Measurements from ENCODE around the gene LRRC8C. TPM values are rescaled to one million over a fixed set of nuclear protein-coding genes. Genes with fewer than 3 reads are reported as not detected.

Gene LRRC8C
- total and polyA plus RNA-seq, 2 donors (not counting 1 experiment from before 2014, with no cell fraction given) = 3.9 to 6.8 TPM

GRCh38 chr1:89604414-89604735, 28.5 kb upstream of the LRRC8C start:
- no peaks in the 10 kb centered on the region for H3K9me3 Mint-ChIP-seq (ENCODE audit: insufficient read depth)
- H3K27ac Mint-ChIP-seq = no peak overlapping the region
- TF ChIP-seq EZH2 (IDR thresholded peaks at IDR 0.05; ENCODE audit: borderline replicate concordance, insufficient read depth, low read depth, low read length, poor library complexity, severe bottlenecking) (no peak), CTCF (IDR thresholded peaks at IDR 0.05) (no peak)
- no peak overlapping the region for H3K4me3 ChIP-seq (ENCODE audit: control extremely low read depth in 1 of 5, extremely low read depth in 1 of 5, insufficient read depth in 1 of 5, low read depth in 2 of 5, low read length in 4 of 5)
- ChIA-PET POLR2A (no interaction called here), CTCF (interaction anchor here (1.1 to 11.5 kb wide), 8 partner anchors 9 to 159 kb away, joined by 3 to 83 read pairs (median 8); no protein-coding TSS in a partner anchor)
- 100% methylated on average over 2 of the region's 3 CpGs for WGBS (ENCODE audit: insufficient coverage)
- no peak for ATAC-seq (ENCODE audit: low read depth)
- H3K4me1 ChIP-seq (ENCODE audit: control insufficient read depth in 2 of 2, insufficient read depth in 2 of 2, low read length in 2 of 2) = peaks cover 31 to 36% of the 10 kb centered on the region in 2 donors
- no peaks in the 10 kb centered on the region for H3K27me3 Mint-ChIP-seq
- no peak overlapping the region for H3K4me2 ChIP-seq (replicated peaks; ENCODE audit: low read depth, low read length, poor library complexity, severe bottlenecking)
- H3K9ac ChIP-seq (ENCODE audit: low read length) = no peak overlapping the region
- H3K36me3 ChIP-seq (replicated peaks in 1 of 2; ENCODE audit: control extremely low read depth in 1 of 2, control insufficient read depth in 1 of 2, extremely low read depth in 1 of 2, insufficient read depth in 2 of 2, low read length in 1 of 2) = no peaks in the 10 kb centered on the region
- no peaks in the 10 kb centered on the region for H3K79me2 ChIP-seq (ENCODE audit: control insufficient read depth, insufficient read depth, low read length)
- H4K20me1 ChIP-seq (ENCODE audit: control insufficient read depth, insufficient read depth, low read length, poor library complexity, severe bottlenecking) = no peaks in the 10 kb centered on the region
- intact Hi-C loops (cut with micrococcal nuclease) = no loop called here
- H3K27ac ChIP-seq (ENCODE audit: low read length in 2 of 2) = no peak overlapping the region
- no peak overlapping the region for H2AFZ ChIP-seq (ENCODE audit: insufficient read depth, low read depth, low read length, poor library complexity, severe bottlenecking)
- H3K4me3 Mint-ChIP-seq = no peak overlapping the region
- H3K9me3 ChIP-seq (ENCODE audit: control extremely low read depth in 1 of 3, control insufficient read depth in 2 of 3, insufficient read depth in 1 of 3, low read length in 2 of 3) = no peaks in the 10 kb centered on the region
- H3K27me3 ChIP-seq (replicated peaks in 1 of 4; ENCODE audit: control extremely low read depth in 1 of 4, control insufficient read depth in 3 of 4, insufficient read depth in 4 of 4, low read length in 3 of 4) = no peaks in the 10 kb centered on the region
- peaks cover 35% of the 10 kb centered on the region for H3K4me1 Mint-ChIP-seq
- DNase-seq = no peak

- POLR2A ChIA-PET = no interaction called here
- Histone ChIP-seq H3K27ac (ENCODE audit: low read length in 2 of 2) (no peak overlapping the region), H4K20me1 (ENCODE audit: control insufficient read depth, insufficient read depth, low read length, poor library complexity, severe bottlenecking) (no peaks in the 10 kb centered on the region), H3K4me3 (ENCODE audit: control extremely low read depth in 1 of 5, extremely low read depth in 1 of 5, insufficient read depth in 1 of 5, low read depth in 2 of 5, low read length in 4 of 5) (no peak overlapping the region), H3K9me3 (ENCODE audit: control extremely low read depth in 1 of 3, control insufficient read depth in 2 of 3, insufficient read depth in 1 of 3, low read length in 2 of 3) (peaks cover 0 to 6% (median 0%) of the 10 kb centered on the region in 3 donors), H2AFZ (ENCODE audit: insufficient read depth, low read depth, low read length, poor library complexity, severe bottlenecking) (no peak overlapping the region), H3K4me2 (replicated peaks; ENCODE audit: low read depth, low read length, poor library complexity, severe bottlenecking) (no peak overlapping the region), H3K36me3 (replicated peaks in 1 of 2; ENCODE audit: control extremely low read depth in 1 of 2, control insufficient read depth in 1 of 2, extremely low read depth in 1 of 2, insufficient read depth in 2 of 2, low read length in 1 of 2) (no peaks in the 10 kb centered on the region), H3K4me1 (ENCODE audit: control insufficient read depth in 2 of 2, insufficient read depth in 2 of 2, low read length in 2 of 2) (peaks cover 32 to 44% of the 10 kb centered on the region in 2 donors), H3K9ac (ENCODE audit: low read length) (no peak overlapping the region), H3K79me2 (ENCODE audit: control insufficient read depth, insufficient read depth, low read length) (no peaks in the 10 kb centered on the region), H3K27me3 (replicated peaks in 1 of 4; ENCODE audit: control extremely low read depth in 1 of 4, control insufficient read depth in 3 of 4, insufficient read depth in 4 of 4, low read length in 3 of 4) (no peaks in the 10 kb centered on the region)
- CTCF ChIA-PET = interaction anchor here (1.1 to 11.5 kb wide), 4 partner anchors 9 to 158 kb away, joined by 4 to 83 read pairs (median 12); no protein-coding TSS in a partner anchor
- no peak overlapping the region for H3K4me3 Mint-ChIP-seq
- DNase-seq (no peak), ATAC-seq (ENCODE audit: low read depth) (no peak)
- peak overlapping the region; percentile 6 for H3K27ac Mint-ChIP-seq
- TF ChIP-seq EZH2 (IDR thresholded peaks at IDR 0.05; ENCODE audit: borderline replicate concordance, insufficient read depth, low read depth, low read length, poor library complexity, severe bottlenecking) (no peak), CTCF (IDR thresholded peaks at IDR 0.05) (no peak)
- no peaks in the 10 kb centered on the region for H3K27me3 Mint-ChIP-seq
- intact Hi-C loops (cut with micrococcal nuclease) = no loop called here
- H3K9me3 Mint-ChIP-seq (ENCODE audit: insufficient read depth) = no peaks in the 10 kb centered on the region
- WGBS (ENCODE audit: insufficient coverage) = 96% methylated on average over 2 of the region's 2 CpGs
- H3K4me1 Mint-ChIP-seq = peaks cover 45% of the 10 kb centered on the region
These were observed 27.2 kb upstream of the LRRC8C start for GRCh38 chr1:89605692-89606091.
